Smooth muscle cell of trachea (primary cell): ENCODE results near the gene PLCH1. TPM values are rescaled to one million over a fixed set of nuclear protein-coding genes. Genes with fewer than 3 reads are reported as not detected.

Experiments
- total RNA-seq: library from RNA; depleted of rRNA; stranded (reverse); fragments of >200 nt; gene quantifications from 2 replicates; pipeline ENCODE4 v1.2.1, GENCODE V29; 2014

The PLCH1 gene
- under 0.01 and 0.17 TPM in 2 replicates for total RNA-seq

GRCh38 chr3:155744626-155745324 lies at the start of gene PLCH1:
TSS of gene PLCH1 (minus strand) at chr3:155745071. CDS start at chr3:155704224, 40,847 bp downstream.

Other genes starting within 250 kb of the PLCH1 start
- 1.3 and 4.1 TPM in 2 replicates for gene C3orf33, start 61.2 kb upstream of the PLCH1 start, total RNA-seq
- gene SLC33A1, start 109.4 kb upstream of the PLCH1 start, total RNA-seq: 30.8 and 39.7 TPM in 2 replicates
- 31.1 and 85.4 TPM in 2 replicates for gene GMPS, start 125.6 kb upstream of the PLCH1 start, total RNA-seq